HG03097 (cell line): ENCODE results near the gene ZNF227.
"Not testable (repeated sequence)": the region's sequence is repeated elsewhere in the genome, so short reads cannot be mapped to it uniquely, and the experiment has no call there.

Experiments
- ATAC-seq: cut with Tn5 transposase; IDR thresholded peaks from one replicate; pipeline ENCODE4 v1.9.1; 2021; ENCODE audit not compliant: unreplicated experiment, low FRiP score

The ZNF227 gene

DNA sequence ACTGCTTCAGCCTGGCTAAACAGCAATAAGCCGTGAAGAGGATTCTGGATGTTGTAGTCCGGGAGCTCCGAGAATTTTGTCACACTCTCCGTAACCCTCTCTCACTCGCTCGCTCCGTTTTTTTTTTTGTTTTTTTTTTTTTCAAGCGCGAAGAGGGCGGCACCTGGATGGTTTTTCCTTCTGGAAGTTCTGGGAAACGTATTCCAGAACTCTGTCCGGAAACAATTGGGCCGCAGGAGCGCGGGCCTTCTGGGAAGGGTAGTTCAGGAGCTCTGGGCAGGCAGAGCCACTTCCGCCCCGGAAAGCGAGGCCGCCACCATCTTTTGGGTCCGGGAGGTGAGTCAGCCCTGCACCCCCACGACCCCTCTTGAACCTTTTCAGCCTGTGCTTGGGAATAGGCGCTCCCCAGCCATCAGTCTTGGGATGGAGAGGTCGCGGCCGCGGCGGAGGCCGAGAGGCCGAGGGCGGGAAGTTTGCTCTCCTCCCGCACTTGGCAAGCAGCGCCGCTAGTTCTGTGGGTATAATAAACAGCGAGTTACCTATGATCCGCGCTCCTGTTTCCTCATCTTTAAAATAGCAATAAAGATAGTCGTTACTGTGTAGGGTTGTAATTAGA lies at the start of gene ZNF227:
Gene ZNF227 (plus strand): TSS at position 283 of the 616 bp plus-strand sequence. CDS start 5,261 bp downstream, outside the sequence.
- peak; percentile 78 for ATAC-seq

DNA sequence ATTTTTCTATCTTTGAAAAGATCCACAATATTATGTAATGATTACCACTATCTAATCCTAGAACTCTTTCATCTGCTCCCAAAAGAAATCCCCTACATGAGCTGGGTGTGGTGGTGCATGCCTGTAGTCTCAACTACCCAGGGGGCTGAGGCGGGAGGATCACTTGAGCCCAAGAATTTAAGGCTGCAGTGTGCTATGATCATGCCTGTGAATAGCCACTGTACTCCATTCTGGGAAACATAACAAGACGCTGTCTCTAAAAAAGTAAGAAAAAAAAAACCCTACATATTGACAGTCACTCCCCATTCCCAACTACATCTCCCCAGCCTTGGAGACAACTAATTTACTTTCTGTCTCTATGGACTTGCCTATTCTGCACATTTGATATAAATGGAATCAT lies 48.5 kb upstream of the ZNF227 start:
- ATAC-seq, result no peak

DNA sequence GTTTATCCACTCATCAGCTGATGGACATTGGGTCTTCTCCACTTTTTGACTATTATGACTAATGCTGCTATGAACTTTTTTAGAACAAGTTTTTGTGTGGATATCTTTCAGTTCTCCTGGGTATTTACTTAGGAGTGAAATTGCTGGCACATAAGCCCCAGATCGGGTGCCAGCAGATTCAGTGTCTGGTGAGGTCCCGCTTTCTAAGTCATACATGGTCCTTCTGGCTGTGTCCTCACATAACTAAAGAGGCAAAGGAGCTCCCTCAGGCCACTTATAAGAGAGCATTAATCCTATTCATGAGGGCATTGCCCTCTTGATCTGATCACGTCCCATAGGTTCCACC lies 48.0 kb upstream of the ZNF227 start:
- ATAC-seq, result no peak

DNA sequence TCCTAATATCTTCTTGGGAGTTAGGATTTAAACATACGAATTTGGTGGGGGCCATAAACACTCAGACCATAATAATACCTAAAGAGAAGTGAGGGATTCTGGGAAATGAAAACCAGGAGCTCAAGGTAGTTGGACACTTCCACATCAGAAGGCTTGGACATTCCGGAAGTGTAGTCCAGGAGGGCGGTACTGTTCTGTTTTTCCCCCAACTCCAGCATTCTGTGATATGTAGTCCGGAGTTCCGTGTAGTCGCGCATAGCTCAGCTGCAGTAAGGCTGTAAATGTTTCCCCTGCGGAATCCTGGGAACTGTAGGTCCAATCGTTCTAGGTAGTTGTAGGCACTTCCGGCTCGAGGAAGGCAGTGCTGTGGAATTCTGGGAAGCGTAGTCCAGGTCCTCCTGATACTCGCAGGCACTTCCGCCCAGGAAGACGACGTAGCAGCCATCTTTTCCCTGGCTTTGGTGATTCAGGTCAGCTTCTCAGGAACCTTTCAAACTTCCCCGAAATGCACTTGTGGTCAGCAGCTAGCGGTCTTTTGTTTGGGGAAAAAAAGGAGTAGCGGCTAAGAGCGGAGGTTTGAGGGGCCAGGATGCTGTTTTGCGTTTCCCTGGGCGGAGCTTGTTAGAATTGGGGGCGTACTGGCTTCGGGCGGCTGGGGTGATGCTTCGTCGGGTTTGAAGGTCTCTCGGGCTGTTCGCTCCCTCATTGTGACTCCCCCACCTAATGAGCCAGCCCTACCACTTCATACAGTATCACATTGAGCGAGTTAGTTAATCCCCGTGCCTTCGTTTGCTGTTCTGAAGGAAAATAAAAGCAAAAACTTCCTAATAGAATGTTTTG lies 47.4 kb upstream of the ZNF227 start, which contains the start of gene ZNF226:
Gene ZNF226 (plus strand): TSS at position 428 of the 840 bp plus-strand sequence. CDS start 4,981 bp downstream, outside the sequence.
- peak; percentile 83 for ATAC-seq

- ATAC-seq, result not testable (repeated sequence)
Measured at GRCh38 chr19:44170660-44171059, 41.7 kb upstream of the ZNF227 start.

- ATAC-seq, result no peak
Measured at GRCh38 chr19:44176590-44176989, 35.7 kb upstream of the ZNF227 start.

DNA sequence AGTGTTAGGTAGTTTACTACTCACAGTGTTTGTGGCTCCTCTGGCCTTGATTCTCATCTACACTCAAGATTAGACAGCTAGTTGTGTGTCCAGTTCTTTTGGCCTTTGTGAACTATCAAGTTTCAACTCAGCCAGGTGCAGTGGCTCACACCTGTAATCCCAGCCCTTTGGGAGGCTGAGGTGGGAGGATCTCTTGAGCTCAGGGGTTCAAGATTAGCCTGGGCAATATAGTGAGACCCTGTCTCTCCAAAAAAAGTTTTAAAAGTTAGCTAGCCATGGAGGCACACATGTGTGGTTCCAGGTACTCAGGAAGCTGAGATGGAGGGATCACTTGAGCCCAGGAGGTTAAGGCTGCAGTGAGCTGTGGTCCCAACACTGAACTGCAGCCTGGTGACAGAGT lies 31.4 kb upstream of the ZNF227 start:
- no peak for ATAC-seq

GRCh38 chr19:44182145-44182544 lies 30.2 kb upstream of the ZNF227 start:
- no peak for ATAC-seq

DNA sequence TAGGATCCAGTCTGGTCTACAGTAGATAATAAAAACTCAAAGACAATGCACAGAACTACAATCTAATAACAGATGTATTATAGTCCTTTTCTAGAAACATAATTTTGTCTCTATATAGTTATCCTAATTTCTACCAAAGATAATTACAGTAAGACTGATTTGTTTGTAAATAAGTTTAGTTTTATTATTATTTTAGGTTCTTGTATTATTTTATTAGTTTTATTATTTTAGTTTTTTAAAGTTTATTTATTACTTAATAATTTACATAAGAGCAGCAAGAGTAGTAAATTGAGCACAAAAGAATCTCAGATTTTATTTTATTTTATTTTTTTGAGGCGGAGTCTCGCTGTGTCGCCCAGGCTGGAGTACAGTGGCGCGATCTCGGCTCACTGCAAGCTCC lies 22.3 kb upstream of the ZNF227 start:
- ATAC-seq, result no peak

- ATAC-seq, result no peak
Measured at GRCh38 chr19:44192127-44192526, 20.2 kb upstream of the ZNF227 start.

DNA sequence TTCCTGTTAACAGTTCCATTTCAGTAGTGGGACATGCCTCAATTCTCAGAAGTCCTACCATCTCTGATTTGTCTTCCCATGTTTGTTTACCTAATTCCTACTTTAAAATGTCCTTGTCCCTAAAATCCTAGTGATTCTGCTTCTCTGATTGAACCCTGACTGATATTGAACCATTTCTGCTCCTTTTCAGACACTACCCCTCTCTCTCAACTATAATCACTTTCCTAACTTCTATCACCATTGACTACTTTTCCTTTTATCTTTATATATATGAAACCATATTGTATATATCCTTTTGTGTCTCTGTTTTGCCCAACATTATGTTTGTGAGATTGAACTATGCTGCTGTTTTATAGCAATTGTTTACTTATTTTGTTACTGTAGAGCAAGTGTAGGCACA lies 15.6 kb upstream of the ZNF227 start:
- ATAC-seq, result no peak

GRCh38 chr19:44202470-44202869 lies 9.9 kb upstream of the ZNF227 start:
- ATAC-seq, result no peak

DNA sequence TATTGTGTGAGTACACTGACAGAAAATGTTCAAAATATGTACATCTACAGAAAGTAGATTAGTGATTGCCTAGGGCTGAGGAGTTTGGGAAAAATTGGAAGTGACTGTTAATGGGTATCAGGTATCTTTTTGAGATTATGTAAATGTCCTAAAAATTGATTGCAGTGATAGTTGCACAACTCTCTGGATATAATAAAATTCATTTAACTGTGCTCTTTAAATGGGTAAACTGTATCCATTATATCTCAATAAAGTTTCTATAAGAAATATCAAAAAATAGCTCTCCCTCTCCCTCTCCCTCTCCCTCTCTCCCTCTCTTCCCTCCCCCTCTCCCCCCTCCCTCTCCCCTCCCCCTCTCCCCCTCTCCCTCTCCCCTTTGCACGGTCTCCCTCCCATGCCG lies 9.4 kb upstream of the ZNF227 start:
- no peak for ATAC-seq

DNA sequence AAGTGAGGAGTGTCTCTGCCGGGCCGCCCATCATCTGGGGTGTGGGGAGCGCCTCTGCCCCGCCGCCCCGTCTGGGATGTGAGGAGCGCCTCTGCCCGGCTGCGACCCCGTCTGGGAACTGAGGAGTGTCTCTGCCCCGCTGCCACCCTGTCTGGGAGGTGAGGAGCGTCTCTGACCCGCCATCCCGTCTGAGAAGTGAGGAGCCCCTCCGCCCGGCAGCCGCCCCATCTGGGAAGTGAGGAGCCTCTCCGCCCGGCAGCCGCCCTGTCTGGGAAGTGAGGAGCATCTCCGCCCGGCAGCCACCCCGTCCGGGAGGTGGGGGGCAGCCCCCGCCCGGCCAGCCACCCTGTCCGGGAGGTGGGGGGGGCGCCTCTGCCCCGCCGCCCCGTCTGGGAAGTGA lies 8.5 kb upstream of the ZNF227 start:
- not testable (repeated sequence) for ATAC-seq

GRCh38 chr19:44204772-44205171 lies 7.6 kb upstream of the ZNF227 start:
- no peak for ATAC-seq

- peak; percentile 75 for ATAC-seq
Measured at GRCh38 chr19:44207126-44207803, 5.1 kb upstream of the ZNF227 start.

GRCh38 chr19:44212866-44213346 lies 574 bp downstream of the ZNF227 start:
- ATAC-seq, result peak; percentile 24

- ATAC-seq, result not testable (repeated sequence)
Measured at GRCh38 chr19:44219926-44220325, 7.6 kb downstream of the ZNF227 start.

DNA sequence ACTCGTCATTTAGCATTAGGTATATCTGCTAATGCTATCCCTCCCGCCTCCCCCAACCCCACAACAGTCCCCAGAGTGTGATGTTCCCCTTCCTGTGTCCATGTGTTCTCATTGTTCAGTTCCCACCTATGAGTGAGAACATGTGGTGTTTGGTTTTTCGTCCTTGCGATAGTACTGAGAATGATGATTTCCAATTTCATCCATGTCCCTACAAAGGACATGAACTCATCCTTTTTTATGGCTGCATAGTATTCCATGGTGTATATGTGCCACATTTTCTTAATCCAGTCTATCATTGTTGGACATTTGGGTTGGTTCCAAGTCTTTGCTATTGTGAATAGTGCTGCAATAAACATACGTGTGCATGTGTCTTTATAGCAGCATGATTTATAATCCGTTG lies 8.4 kb downstream of the ZNF227 start:
- ATAC-seq, result not testable (repeated sequence)

DNA sequence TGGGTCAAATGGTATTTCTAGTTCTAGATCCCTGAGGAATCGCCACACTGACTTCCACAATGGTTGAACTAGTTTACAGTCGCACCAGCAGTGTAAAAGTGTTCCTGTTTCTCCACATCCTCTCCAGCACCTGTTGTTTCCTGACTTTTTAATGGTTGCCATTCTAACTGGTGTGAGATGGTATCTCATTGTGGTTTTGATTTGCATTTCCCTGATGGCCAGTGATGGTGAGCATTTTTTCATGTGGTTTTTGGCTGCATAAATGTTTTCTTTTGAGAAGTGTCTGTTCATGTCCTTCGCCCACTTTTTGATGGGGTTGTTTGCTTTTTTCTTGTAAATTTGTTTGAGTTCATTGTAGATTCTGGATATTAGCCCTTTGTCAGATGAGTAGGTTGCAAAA lies 9.0 kb downstream of the ZNF227 start:
- ATAC-seq, result not testable (repeated sequence)

DNA sequence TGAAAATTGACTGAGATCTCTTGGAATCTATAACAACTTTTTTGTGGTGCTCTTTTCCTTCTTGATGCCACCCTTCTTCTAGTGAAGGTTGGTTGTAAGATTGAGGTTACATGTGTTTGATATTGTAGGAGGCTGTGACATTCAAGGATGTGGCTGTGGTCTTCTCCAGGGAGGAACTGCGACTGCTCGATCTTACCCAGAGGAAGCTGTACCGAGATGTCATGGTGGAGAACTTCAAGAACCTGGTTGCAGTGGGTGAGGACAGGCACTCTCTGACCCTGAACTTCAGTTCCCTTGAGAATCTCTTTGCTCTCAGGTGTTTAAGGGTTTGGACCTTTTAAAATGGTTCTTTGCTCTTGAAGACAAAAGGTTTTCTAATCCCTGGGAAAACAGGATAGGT lies 16.0 kb downstream of the ZNF227 start:
- no peak for ATAC-seq
